HepG2 (cell line): ENCODE measurements around the gene GRAMD2A. TPM values are rescaled to one million over a fixed set of nuclear protein-coding genes. Genes with fewer than 3 reads are reported as not detected.
A peak's percentile ranks its signal among the peaks of the same experiment; 100 is the strongest.

Experiments used
- ATAC-seq: fragments of 200-7000 bp; cut with Tn5 transposase; 3 replicates; pipeline ENCODE4 v1.9.1; 2020; ENCODE audit warnings: mild to moderate bottlenecking, moderate library complexity
- BruUV-seq: library from RNA; stranded (reverse); fragments of 400-500 nt; replicated peaks from 2 replicates; lab custom pipeline; 2021; lab: Mats Ljungman, UMichigan
- CTCF ChIA-PET: fragments of 300-600 bp; formaldehyde crosslinking; extraction: SDS; loops from one replicate; lab custom pipeline; 2021; ENCODE audit warnings: low total read pairs, inconsistent platforms, low intra/inter-chr PET ratio; lab: Yijun Ruan, JAX
- POLR2A ChIA-PET: fragments of 350-600 bp; sonication (Branson Sonifier 250); formaldehyde crosslinking; loops from one replicate; lab custom pipeline; 2020; ENCODE audit warnings: antibody characterized with exemption, inconsistent platforms; lab: Yijun Ruan, JAX
- DNase-seq: peaks from one replicate; pipeline ENCODE4 v3.0.0-alpha.2; 2015; ENCODE audit warnings: low spot score
- FAIRE-seq: peaks from 3 replicates; lab custom pipeline; 2011; peaks lifted over from hg19 to GRCh38; lab: Jason Lieb, UNC
- H2AFZ ChIP-seq: one replicate; pipeline ENCODE4 v1.6.1; 2011; ENCODE audit warnings: low read length, inconsistent platforms
- H3K27ac ChIP-seq: fragments of 300-600 bp; 3 replicates; pipeline ENCODE4 v1.8.0; 2011; ENCODE audit warnings: mixed run types, mild to moderate bottlenecking, mixed read lengths, low read length, inconsistent platforms; ENCODE audit not compliant: insufficient read depth; ENCODE audit errors: extremely low read length
- H3K27me3 ChIP-seq, 2 experiments: fragments of 200-600 bp in 1 of 2; 2 replicates in 1 of 2; 3 replicates in 1 of 2; pipeline versions ENCODE4 v1.6.0 to v1.8.0; 2011; ENCODE audit warnings: low read length in 2 of 2, mild to moderate bottlenecking in 2 of 2, moderate library complexity in 2 of 2, inconsistent platforms in 1 of 2; ENCODE audit not compliant: insufficient read depth in 2 of 2, control insufficient read depth in 1 of 2
- H3K36me3 ChIP-seq, 2 experiments: fragments of 200-600 bp in 1 of 2; replicated peaks in 1 of 2; 2 replicates in 1 of 2; 3 replicates in 1 of 2; pipeline versions ENCODE4 v1.5.1 to v1.8.0; 2011; ENCODE audit warnings: low read length in 2 of 2, inconsistent platforms in 1 of 2; ENCODE audit not compliant: insufficient read depth in 2 of 2, control insufficient read depth in 1 of 2
- H3K4me1 ChIP-seq: 2 replicates; pipeline ENCODE4 v1.5.1; 2012; ENCODE audit warnings: low read length, inconsistent platforms; ENCODE audit not compliant: insufficient read depth
- H3K4me2 ChIP-seq: 2 replicates; pipeline ENCODE4 v1.6.0; 2011; ENCODE audit warnings: low read depth, low read length, inconsistent platforms
- H3K4me3 ChIP-seq, 3 experiments: fragments of 200-600 bp in 1 of 3; sonication (generic), shearing (Covaris generic) in 1 of 3; replicated peaks in 1 of 3; 2 replicates each; pipeline ENCODE4 v1.5.1; 2011 to 2016; ENCODE audit warnings: low read length in 3 of 3, inconsistent platforms in 2 of 3, low read depth in 2 of 3, mild to moderate bottlenecking in 2 of 3, control low read depth in 1 of 3, mixed read lengths in 1 of 3; ENCODE audit not compliant: insufficient read depth in 1 of 3
- H3K79me2 ChIP-seq: one replicate; pipeline ENCODE4 v1.6.1; 2011; ENCODE audit warnings: low read length, inconsistent platforms; ENCODE audit not compliant: insufficient read depth
- H3K9ac ChIP-seq: 2 replicates; pipeline ENCODE4 v1.6.0; 2011; ENCODE audit warnings: mild to moderate bottlenecking, low read depth, low read length, inconsistent platforms; ENCODE audit not compliant: insufficient read depth
- H3K9me3 ChIP-seq: 2 replicates; pipeline ENCODE4 v1.5.1; 2012; ENCODE audit warnings: mild to moderate bottlenecking, low read length
- H4K20me1 ChIP-seq: 2 replicates; pipeline ENCODE4 v1.6.0; 2011; ENCODE audit warnings: inconsistent platforms, mild to moderate bottlenecking, low read length, moderate library complexity; ENCODE audit not compliant: insufficient read depth
- MAFF ChIP-seq: IDR thresholded peaks from 2 replicates; pipeline ENCODE4 v1.6.1; 2011; ENCODE audit warnings: low read depth, low read length, improper control_type of control experiment
- MXD4 ChIP-seq: IDR thresholded peaks from 2 replicates; pipeline ENCODE4 v1.6.1; 2016; ENCODE audit warnings: mild to moderate bottlenecking, missing biosample characterization, missing genetic modification reagents
- NONO ChIP-seq, 2 experiments: fragments of 450-650 bp in 1 of 2; sonication (generic) in 1 of 2; formaldehyde crosslinking in 1 of 2; IDR thresholded peaks in 1 of 2; conservative IDR thresholded peaks in 1 of 2; 2 replicates each; pipeline versions ENCODE4 v1.6.1 to v1.8.0; 2017 to 2022; ENCODE audit warnings: mild to moderate bottlenecking in 1 of 2, missing genetic modification reagents in 1 of 2, moderate library complexity in 1 of 2
- SRF ChIP-seq: IDR thresholded peaks from 2 replicates; pipeline ENCODE4 v1.6.1; 2011; ENCODE audit warnings: mild to moderate bottlenecking, low read depth, low read length, moderate library complexity
- STAT5B ChIP-seq: sonication (generic); formaldehyde crosslinking; IDR thresholded peaks from 2 replicates; pipeline ENCODE4 v1.4.0; 2020; ENCODE audit warnings: missing genetic modification reagents
- ZBTB40 ChIP-seq, 2 experiments: fragments of 450-650 bp in 1 of 2; sonication (generic) in 1 of 2; formaldehyde crosslinking in 1 of 2; IDR thresholded peaks; 2 replicates each; pipeline versions ENCODE4 v1.6.1 to v1.8.0; 2016 to 2022; ENCODE audit warnings: antibody characterized with exemption in 1 of 2, mild to moderate bottlenecking in 1 of 2, missing genetic modification reagents in 1 of 2
- WGBS: methylation state at CpG from one replicate; pipeline ENCODE4 v1.1.6; 2017; ENCODE audit warnings: low lambda C conversion rate; 5-methylcytosine and 5-hydroxymethylcytosine counted together
- in situ Hi-C: cut with HindIII; loops from 2 replicates; pipeline ENCODE4 v1.10.0; 2017; ENCODE audit warnings: low pct_unique_long_range_greater_than_20kb; ENCODE audit not compliant: extremely low pct_ligation_motif_present
- intact Hi-C: fragments of 100-400 bp; cut with micrococcal nuclease; formaldehyde crosslinking; loops from one replicate; pipeline ENCODE4 v1.10.0; 2022; ENCODE audit not compliant: unreplicated experiment
- polyA plus RNA-seq, 8 experiments: library from polyadenylated mRNA; depleted of rRNA in 3 of 8; stranded (reverse) in 7 of 8; unstranded in 1 of 8; fragments of >200 nt; fragmentation: Illumina TruSeq in 4 of 8; extraction: Trizol in 4 of 8; gene quantifications; 2 replicates each; pipeline versions ENCODE4 v1.2.1 to v1.2.3, GENCODE V29; 2011 to 2016; ENCODE audit warnings: low read depth in 4 of 8, missing spikeins in 1 of 8, mixed read lengths in 1 of 8; ENCODE audit not compliant: insufficient read depth in 1 of 8
- total RNA-seq, 5 experiments: library from RNA; depleted of rRNA; stranded (reverse); fragments of >200 nt; fragmentation: Illumina TruSeq; extraction: Trizol; gene quantifications; 2 replicates each; pipeline ENCODE4 v1.2.3, GENCODE V29; 2016; ENCODE audit warnings: low read depth in 1 of 5

Gene GRAMD2A
- total and polyA plus RNA-seq, 2 of the 13 experiments (the other 11 are each of a cell fraction or from before 2014, with no cell fraction given): 0.04 TPM; not detected in 1

- FAIRE-seq (no peak), ATAC-seq (peak; percentile 39), DNase-seq (no peak)
- no peaks in the 10 kb centered on the region for H3K9me3 ChIP-seq
- peaks cover 60% of the 10 kb centered on the region for H3K4me1 ChIP-seq
- peak overlapping the region; percentile 35 to 70 (median 50); a peak in 5 of 6 replicates for H3K4me3 ChIP-seq
- no peak overlapping the region for H3K27ac ChIP-seq
- peak overlapping the region; percentile 9; the same call in 1 of the 2 replicates for H3K9ac ChIP-seq
- BruUV-seq: no TSS peak
- H3K79me2 ChIP-seq: no peaks in the 10 kb centered on the region
- H3K4me2 ChIP-seq: peak overlapping the region; percentile 90
- peaks cover 2 to 8% of the 10 kb centered on the region in 2 experiments; a peak in 4 of 5 replicates for H3K27me3 ChIP-seq
- TF ChIP-seq SRF: no peak
- no peak for TF ChIP-seq MAFF
- TF ChIP-seq NONO (IDR thresholded peaks at IDR 0.05): no peak
- 0 out of 2 replicates have a peak, but pooled peaks have one; percentile 16 for TF ChIP-seq NONO (CRISPR knock-in tag; conservative IDR thresholded peaks at IDR 0.05)
- TF ChIP-seq ZBTB40 (IDR thresholded peaks at IDR 0.05): no peak
- TF ChIP-seq ZBTB40 (CRISPR knock-in tag; IDR thresholded peaks at IDR 0.05): no peak
- no peak for TF ChIP-seq STAT5B (CRISPR knock-in tag)
- TF ChIP-seq MXD4 (CRISPR knock-in tag): no peak
- no peaks in the 10 kb centered on the region for H4K20me1 ChIP-seq
- in situ Hi-C loops: no loop called here
- ChIA-PET CTCF (no interaction called here), POLR2A (no interaction called here)
- no peak overlapping the region for H2AFZ ChIP-seq
- intact Hi-C loops: no loop called here
- 32% methylated on average over 1 of the region's 12 CpGs for WGBS
- no peaks in the 10 kb centered on the region for H3K36me3 ChIP-seq
These were observed 13.8 kb downstream of the GRAMD2A start for GRCh38 chr15:72183781-72184164.
